H1 (cell line): ENCODE measurements around the gene CLDN7. TPM values are rescaled to one million over a fixed set of nuclear protein-coding genes. Genes with fewer than 3 reads are reported as not detected.

ENCODE experiments used
- CBX5 ChIP-seq: fragments of 300-800, 300-1000 bp; sonication (generic); IDR thresholded peaks from 2 replicates; pipeline ENCODE4 v1.7.1; 2016; ENCODE audit warnings: antibody characterized with exemption, low read length, low read depth
- CHD2 ChIP-seq: IDR thresholded peaks from 2 replicates; pipeline ENCODE4 v1.6.1; 2012; ENCODE audit warnings: low read length, improper control_type of control experiment
- EP300 ChIP-seq, 2 experiments: IDR thresholded peaks; 1 replicate in 1 of 2; 2 replicates in 1 of 2; pipeline ENCODE4 v1.6.1; 2011 to 2012; ENCODE audit warnings: low read depth in 2 of 2, low read length in 2 of 2, mild to moderate bottlenecking in 2 of 2, borderline replicate concordance in 1 of 2, inconsistent platforms in 1 of 2, moderate library complexity in 1 of 2
- EZH2 ChIP-seq: fragments of 200-600 bp; sonication (generic); IDR thresholded peaks from 2 replicates; pipeline ENCODE4 v1.7.1; 2012; ENCODE audit warnings: low read depth, mild to moderate bottlenecking, moderate library complexity, low read length, inconsistent platforms; ENCODE audit not compliant: severe bottlenecking
- GABPA ChIP-seq: IDR thresholded peaks from 2 replicates; pipeline ENCODE4 v1.6.1; 2011; ENCODE audit warnings: mild to moderate bottlenecking, low read length, moderate library complexity, borderline replicate concordance; ENCODE audit not compliant: insufficient read depth
- KDM4A ChIP-seq: IDR thresholded peaks from one replicate; pipeline ENCODE4 v1.7.1; 2012; ENCODE audit warnings: low read depth, mild to moderate bottlenecking, moderate library complexity, low read length, inconsistent platforms; ENCODE audit not compliant: severe bottlenecking
- KDM5A ChIP-seq: fragments of 200-600 bp; IDR thresholded peaks from 2 replicates; pipeline ENCODE4 v1.7.1; 2012; ENCODE audit warnings: mild to moderate bottlenecking, low read length, inconsistent platforms, mixed read lengths
- MAFK ChIP-seq: IDR thresholded peaks from 2 replicates; pipeline ENCODE4 v1.6.1; 2012; ENCODE audit warnings: low read depth, mild to moderate bottlenecking, improper control_type of control experiment, low read length
- NANOG ChIP-seq: IDR thresholded peaks from 2 replicates; pipeline ENCODE4 v1.6.1; 2011; ENCODE audit warnings: low read length, low read depth, mild to moderate bottlenecking, inconsistent platforms; ENCODE audit not compliant: insufficient read depth, poor library complexity, severe bottlenecking
- PHF8 ChIP-seq: fragments of 200-600 bp; sonication (generic); conservative IDR thresholded peaks from 2 replicates; pipeline ENCODE4 v1.7.1; 2012; ENCODE audit warnings: low read depth, mild to moderate bottlenecking, inconsistent platforms, low read length, moderate library complexity
- POLR2A ChIP-seq, 2 experiments: IDR thresholded peaks; 1 replicate in 1 of 2; 2 replicates in 1 of 2; pipeline ENCODE4 v1.6.1; 2011; ENCODE audit warnings: low read depth in 2 of 2, low read length in 2 of 2, mild to moderate bottlenecking in 2 of 2; ENCODE audit errors: control extremely low read depth in 1 of 2
- POLR2AphosphoS5 ChIP-seq: IDR thresholded peaks from 2 replicates; pipeline ENCODE4 v1.6.1; 2011; ENCODE audit warnings: low read depth, low read length
- POU5F1 ChIP-seq: IDR thresholded peaks from 2 replicates; pipeline ENCODE4 v1.6.1; 2011; ENCODE audit warnings: low read depth, mild to moderate bottlenecking, low read length, moderate library complexity
- RBBP5 ChIP-seq: IDR thresholded peaks from 2 replicates; pipeline ENCODE4 v1.7.1; 2012; ENCODE audit warnings: low read depth, mild to moderate bottlenecking, inconsistent platforms, low read length, moderate library complexity, borderline replicate concordance
- SAP30 ChIP-seq: fragments of 300-600 bp; sonication (generic); IDR thresholded peaks from 2 replicates; pipeline ENCODE4 v1.7.1; 2012; ENCODE audit warnings: low read length, moderate library complexity, mild to moderate bottlenecking, inconsistent platforms; ENCODE audit not compliant: insufficient read depth, insufficient replicate concordance
- SIRT6 ChIP-seq: IDR thresholded peaks from one replicate; pipeline ENCODE4 v1.7.1; 2012; ENCODE audit warnings: low read length, inconsistent platforms
- SP1 ChIP-seq: IDR thresholded peaks from 2 replicates; pipeline ENCODE4 v1.6.1; 2011; ENCODE audit warnings: low read depth, low read length
- SRF ChIP-seq: IDR thresholded peaks from 2 replicates; pipeline ENCODE4 v1.6.1; 2011; ENCODE audit warnings: mild to moderate bottlenecking, low read depth, low read length, moderate library complexity
- SUZ12 ChIP-seq: fragments of 200-600 bp; sonication (generic); IDR thresholded peaks from 2 replicates; pipeline ENCODE4 v1.6.1; 2012; ENCODE audit warnings: mild to moderate bottlenecking, inconsistent platforms, low read length, moderate library complexity, mixed read lengths
- TCF12 ChIP-seq: IDR thresholded peaks from 2 replicates; pipeline ENCODE4 v1.6.1; 2011; ENCODE audit warnings: low read depth, mild to moderate bottlenecking, low read length
- YY1 ChIP-seq: IDR thresholded peaks from 2 replicates; pipeline ENCODE4 v1.6.1; 2011; ENCODE audit warnings: low read depth, mild to moderate bottlenecking, low read length
- polyA plus RNA-seq, 7 experiments: library from polyadenylated mRNA; depleted of rRNA in 3 of 7; stranded (reverse) in 5 of 7; unstranded in 2 of 7; fragments of >200 nt in 5 of 7; fragments of 200-250 nt in 2 of 7; gene quantifications; 1 replicate in 5 of 7; 2 replicates in 1 of 7; 4 replicates in 1 of 7; pipeline versions ENCODE4 v1.2.1 to v1.2.3, GENCODE V29; 2011 to 2013; ENCODE audit warnings: missing spikeins in 2 of 7, mixed read lengths in 2 of 7
- total RNA-seq: library from RNA; stranded (reverse); fragmentation: NEBNext Ultra II Directional; extraction: Animal tissue kit (Norgen Biotek cat#: 25700); gene quantifications from 2 replicates; pipeline ENCODE4 v1.2.1, GENCODE V29; 2021
- TF ChIP-seq, protein P1 (sequence below): IDR thresholded peaks from 2 replicates; pipeline ENCODE4 v1.6.1; 2012; ENCODE audit warnings: inconsistent platforms
- TF ChIP-seq, protein P2 (sequence below): IDR thresholded peaks from 2 replicates; pipeline ENCODE4 v1.6.1; 2011; ENCODE audit warnings: low read length, improper control_type of control experiment

Gene CLDN7
- total and polyA plus RNA-seq, 2 of the 8 experiments (the other 6 are each of a cell fraction or from before 2014, with no cell fraction given): 118 to 119 TPM

DNA sequence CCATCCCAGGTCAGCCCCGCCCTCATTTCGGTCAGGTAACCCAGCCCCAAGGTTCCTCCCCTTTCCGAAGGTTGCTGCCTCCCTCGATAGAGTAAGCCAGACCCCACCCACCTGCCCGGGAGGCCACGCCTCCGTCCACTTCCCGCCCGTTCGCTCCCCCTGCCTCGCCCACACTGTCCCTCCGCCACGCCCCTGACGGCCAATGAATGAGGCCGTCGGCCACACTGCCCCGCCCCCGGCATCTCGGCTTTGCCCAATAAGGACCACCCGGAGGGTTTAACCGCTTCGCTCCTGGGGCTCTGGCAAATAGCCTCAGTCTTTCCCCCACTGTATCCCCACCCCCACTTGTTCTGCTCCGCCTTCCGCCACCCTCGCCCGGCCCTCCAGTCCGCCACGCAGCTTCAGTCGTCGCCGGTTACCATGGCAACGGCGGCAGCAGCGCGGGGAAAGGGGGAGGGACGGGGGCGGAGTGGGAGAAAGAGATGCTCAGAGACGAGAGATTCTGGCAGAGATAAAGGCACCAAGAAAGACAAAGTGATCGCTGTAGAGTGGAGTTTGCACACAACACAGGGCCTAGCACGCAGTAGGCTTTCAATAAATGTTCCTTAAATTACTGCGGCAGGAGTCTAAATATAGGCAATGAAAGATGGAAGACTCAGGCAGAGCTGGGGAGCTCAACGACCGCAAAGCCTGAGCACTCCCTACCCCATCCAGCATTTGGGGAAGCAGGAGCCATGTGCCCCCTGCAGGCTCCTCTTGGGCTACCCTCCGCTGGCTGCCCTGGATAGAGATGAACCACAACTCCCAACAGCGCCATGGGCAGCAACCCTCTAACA is 47.8 kb downstream of the CLDN7 start (continued):
- TF ChIP-seq YY1: peak; percentile 73; the same call in 1 of the 2 replicates
- no peak for TF ChIP-seq KDM4A
- TF ChIP-seq POU5F1: no peak
- TF ChIP-seq MAFK: no peak
- no peak for TF ChIP-seq SUZ12
- TF ChIP-seq CHD2: 0 out of 2 replicates have a peak, but pooled peaks have one; percentile 38
- TF ChIP-seq RBBP5: no peak; the same call in 1 of the 2 replicates
- no peak for TF ChIP-seq GABPA
- no peak for TF ChIP-seq SIRT6
- TF ChIP-seq TCF12: no peak
- no peak for TF ChIP-seq POLR2A (IDR thresholded peaks at IDR 0.05; ENCODE audit: control extremely low read depth in 1 of 2, low read depth in 2 of 2, low read length in 2 of 2)
- no peak for TF ChIP-seq POLR2AphosphoS5
- TF ChIP-seq SRF: no peak
- TF ChIP-seq, protein P1, sequence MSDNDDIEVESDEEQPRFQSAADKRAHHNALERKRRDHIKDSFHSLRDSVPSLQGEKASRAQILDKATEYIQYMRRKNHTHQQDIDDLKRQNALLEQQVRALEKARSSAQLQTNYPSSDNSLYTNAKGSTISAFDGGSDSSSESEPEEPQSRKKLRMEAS: peak; percentile 65
- TF ChIP-seq, protein P2, sequence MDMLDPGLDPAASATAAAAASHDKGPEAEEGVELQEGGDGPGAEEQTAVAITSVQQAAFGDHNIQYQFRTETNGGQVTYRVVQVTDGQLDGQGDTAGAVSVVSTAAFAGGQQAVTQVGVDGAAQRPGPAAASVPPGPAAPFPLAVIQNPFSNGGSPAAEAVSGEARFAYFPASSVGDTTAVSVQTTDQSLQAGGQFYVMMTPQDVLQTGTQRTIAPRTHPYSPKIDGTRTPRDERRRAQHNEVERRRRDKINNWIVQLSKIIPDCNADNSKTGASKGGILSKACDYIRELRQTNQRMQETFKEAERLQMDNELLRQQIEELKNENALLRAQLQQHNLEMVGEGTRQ: no peak
- no peak for TF ChIP-seq KDM5A
- TF ChIP-seq SP1: peak; percentile 83; the same call in 1 of the 2 replicates
- TF ChIP-seq SAP30: peak; percentile 24
- peak; percentile 67 for TF ChIP-seq NANOG
- no peak for TF ChIP-seq PHF8
- peak in 1 of 2 experiments; percentile 7; a peak in 1 of 3 replicates for TF ChIP-seq EP300 (IDR thresholded peaks at IDR 0.05; ENCODE audit: borderline replicate concordance in 1 of 2, low read depth in 2 of 2, low read length in 2 of 2)
- TF ChIP-seq EZH2: no peak
- TF ChIP-seq CBX5: no peak
